GM21825 (cell line): ENCODE data around the gene FAIM.
"Not testable (repeated sequence)": the region's sequence is repeated elsewhere in the genome, so short reads cannot be mapped to it uniquely, and the experiment has no call there.

Experiments used
- ATAC-seq: cut with Tn5 transposase; IDR thresholded peaks from one replicate; pipeline ENCODE4 v1.9.1; 2021; ENCODE audit warnings: mild to moderate bottlenecking, moderate library complexity; ENCODE audit not compliant: unreplicated experiment

Gene FAIM

GRCh38 chr3:138608322-138609135 lies at the start of gene FAIM:
TSS of gene FAIM (plus strand) at chr3:138608771. CDS start at chr3:138619727, 10,956 bp downstream.
- peak; percentile 60 for ATAC-seq

- ATAC-seq = no peak
Measured at GRCh38 chr3:138559134-138559533, 49.4 kb upstream of the FAIM start.

- no peak for ATAC-seq
Measured at GRCh38 chr3:138560501-138560900, 48.1 kb upstream of the FAIM start.

- ATAC-seq = not testable (repeated sequence)
Measured at GRCh38 chr3:138562902-138563301, 45.7 kb upstream of the FAIM start.

- not testable (repeated sequence) for ATAC-seq
Measured at GRCh38 chr3:138566293-138566692, 42.3 kb upstream of the FAIM start.

- no peak for ATAC-seq
Measured at GRCh38 chr3:138567403-138567802, 41.2 kb upstream of the FAIM start.

GRCh38 chr3:138569090-138569489 lies 39.5 kb upstream of the FAIM start:
- no peak for ATAC-seq

GRCh38 chr3:138569624-138570023 lies 38.9 kb upstream of the FAIM start:
- ATAC-seq = not testable (repeated sequence)

- ATAC-seq = no peak
Measured at GRCh38 chr3:138573138-138573537, 35.4 kb upstream of the FAIM start.

GRCh38 chr3:138578141-138578540 lies 30.4 kb upstream of the FAIM start:
- ATAC-seq = peak; percentile 88

- no peak for ATAC-seq
Measured at GRCh38 chr3:138578961-138579574, 29.5 kb upstream of the FAIM start.

- ATAC-seq = no peak
Measured at GRCh38 chr3:138587374-138587773, 21.2 kb upstream of the FAIM start.

GRCh38 chr3:138588445-138588844 lies 20.1 kb upstream of the FAIM start:
- no peak for ATAC-seq

- no peak for ATAC-seq
Measured at GRCh38 chr3:138591392-138591791, 17.2 kb upstream of the FAIM start.

- no peak for ATAC-seq
Measured at GRCh38 chr3:138593488-138594149, 15.0 kb upstream of the FAIM start.

GRCh38 chr3:138594150-138594934 lies 14.2 kb upstream of the FAIM start, which contains the start of gene CEP70:
TSS of gene CEP70 (minus strand) at chr3:138594260. CDS start at chr3:138572927, 21,333 bp downstream.
- ATAC-seq = peak; percentile 88

GRCh38 chr3:138594935-138595610 lies 13.5 kb upstream of the FAIM start:
- no peak for ATAC-seq

GRCh38 chr3:138597186-138597976 lies 11.2 kb upstream of the FAIM start:
- not testable (repeated sequence) for ATAC-seq

GRCh38 chr3:138598534-138598933 lies 10.0 kb upstream of the FAIM start:
- ATAC-seq = no peak
